Body of pancreas (tissue), 4 donors: ENCODE data around the gene TOMM34. TPM values are rescaled to one million over a fixed set of nuclear protein-coding genes. Genes with fewer than 3 reads are reported as not detected.

Source experiments
- ATAC-seq: fragments of 150-250 bp; one replicate; pipeline ENCODE4 v1.9.1; 2016
- DNase-seq, 4 donors: peaks; one replicate each; pipeline ENCODE4 v3.0.0-alpha.2; 2019
- H3K27ac ChIP-seq, 4 donors: fragments of 200-600 bp; sonication (generic); 1 replicate in 3 of 4; 2 replicates in 1 of 4; pipeline versions ENCODE4 v1.5.1 to v1.6.1; 2016 to 2019; ENCODE audit warnings: mild to moderate bottlenecking in 1 of 4, mixed read lengths in 1 of 4, moderate library complexity in 1 of 4
- H3K27me3 ChIP-seq, 2 donors: fragments of 200-600 bp; sonication (generic); one replicate each; pipeline ENCODE4 v1.6.0; 2016; ENCODE audit warnings: mild to moderate bottlenecking in 1 of 2
- H3K36me3 ChIP-seq, 2 donors: fragments of 200-600 bp; sonication (generic); replicated peaks in 1 of 2; 2 replicates each; pipeline ENCODE4 v1.5.1; 2016; ENCODE audit warnings: low read depth in 2 of 2; ENCODE audit not compliant: insufficient read depth in 1 of 2
- H3K4me1 ChIP-seq: fragments of 200-600 bp; sonication (generic); one replicate; pipeline ENCODE4 v1.6.0; 2016
- H3K4me3 ChIP-seq, 2 donors: fragments of 200-600 bp; sonication (generic); 1 replicate in 1 of 2; 2 replicates in 1 of 2; pipeline ENCODE4 v1.5.1; 2016 to 2019
- H3K9me3 ChIP-seq, 3 donors: fragments of 200-600 bp; sonication (generic); 1 replicate in 2 of 3; 2 replicates in 1 of 3; pipeline ENCODE4 v1.5.1; 2016
- POLR2A ChIP-seq, 3 donors: fragments of 450-650 bp; IDR thresholded peaks; one replicate each; pipeline ENCODE4 v1.6.1; 2016; ENCODE audit warnings: antibody characterized with exemption in 3 of 3, mild to moderate bottlenecking in 2 of 3
- WGBS, 2 donors: methylation state at CpG; one replicate each; pipeline ENCODE4 v1.1.5; 2017; 5-methylcytosine and 5-hydroxymethylcytosine counted together
- intact Hi-C: fragments of 100-400 bp; cut with DNase I; formaldehyde crosslinking; loops from one replicate; pipeline ENCODE4 v1.15.1; 2023
- total RNA-seq, 2 donors: library from RNA; depleted of rRNA; stranded (reverse); fragments of >200 nt; gene quantifications; one replicate each; pipeline ENCODE4 v1.1.0, GENCODE V29; 2016
- TF ChIP-seq, protein P1 (sequence below), 7 experiments: fragments of 450-650 bp in 4 of 7; fragments of 200-600 bp in 3 of 7; sonication (generic) in 3 of 7; IDR thresholded peaks; one replicate each; pipeline ENCODE4 v1.5.1; 2016 to 2019; ENCODE audit warnings: antibody characterized with exemption in 7 of 7

The TOMM34 gene
- total RNA-seq, 2 donors from 2014 or later = 2.6 to 13.0 TPM

GRCh38 chr20:44909872-44910689 lies 50.1 kb downstream of the TOMM34 start, which contains the start of gene PABPC1L:
PABPC1L (plus strand) TSS chr20:44910060; CDS start chr20:44910144, 84 bp downstream.
- peak; percentile 76 to 89 (median 82) for DNase-seq
- Histone ChIP-seq H3K4me3 (peak within 1 kb of the TSS; percentile 46 to 83), H3K27me3 (no peaks in the 10 kb centered on the region), H3K36me3 (peaks cover under 1 to 4% of the 10 kb centered on the region in 2 donors), H3K27ac (peak within 1 kb of the TSS in 3 of 4 donors; percentile 40 to 66 (median 47)), H3K9me3 (no peaks in the 10 kb centered on the region), H3K4me1 (peaks cover 26% of the 10 kb centered on the region)
- intact Hi-C loops = no loop called here
- TF ChIP-seq, protein P1, sequence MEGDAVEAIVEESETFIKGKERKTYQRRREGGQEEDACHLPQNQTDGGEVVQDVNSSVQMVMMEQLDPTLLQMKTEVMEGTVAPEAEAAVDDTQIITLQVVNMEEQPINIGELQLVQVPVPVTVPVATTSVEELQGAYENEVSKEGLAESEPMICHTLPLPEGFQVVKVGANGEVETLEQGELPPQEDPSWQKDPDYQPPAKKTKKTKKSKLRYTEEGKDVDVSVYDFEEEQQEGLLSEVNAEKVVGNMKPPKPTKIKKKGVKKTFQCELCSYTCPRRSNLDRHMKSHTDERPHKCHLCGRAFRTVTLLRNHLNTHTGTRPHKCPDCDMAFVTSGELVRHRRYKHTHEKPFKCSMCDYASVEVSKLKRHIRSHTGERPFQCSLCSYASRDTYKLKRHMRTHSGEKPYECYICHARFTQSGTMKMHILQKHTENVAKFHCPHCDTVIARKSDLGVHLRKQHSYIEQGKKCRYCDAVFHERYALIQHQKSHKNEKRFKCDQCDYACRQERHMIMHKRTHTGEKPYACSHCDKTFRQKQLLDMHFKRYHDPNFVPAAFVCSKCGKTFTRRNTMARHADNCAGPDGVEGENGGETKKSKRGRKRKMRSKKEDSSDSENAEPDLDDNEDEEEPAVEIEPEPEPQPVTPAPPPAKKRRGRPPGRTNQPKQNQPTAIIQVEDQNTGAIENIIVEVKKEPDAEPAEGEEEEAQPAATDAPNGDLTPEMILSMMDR (IDR thresholded peaks at IDR 0.05) = no peak
- peak in 2 of 3 donors; percentile 47 to 61 for TF ChIP-seq POLR2A (IDR thresholded peaks at IDR 0.05)
- ATAC-seq = peak; percentile 89
- 1 to 3% methylated on average over 13 to 57 of the region's 61 CpGs for WGBS, 2 donors

GRCh38 chr20:44908987-44909871 lies 51.0 kb downstream of the TOMM34 start:
- no peaks in the 10 kb centered on the region for H3K9me3 ChIP-seq
- H3K27me3 ChIP-seq = no peaks in the 10 kb centered on the region
- WGBS, 2 donors = 20 to 26% methylated on average over 14 of the region's 14 CpGs
- DNase-seq = no peak
- peak overlapping the region in 3 of 4 donors; percentile 40 to 66 (median 47) for H3K27ac ChIP-seq
- H3K4me1 ChIP-seq = peaks cover 26% of the 10 kb centered on the region
- H3K36me3 ChIP-seq = peaks cover 5 to 10% of the 10 kb centered on the region in 2 donors
- no peak for TF ChIP-seq POLR2A (IDR thresholded peaks at IDR 0.05)
- TF ChIP-seq, protein P1 (IDR thresholded peaks at IDR 0.05) = no peak
- intact Hi-C loops = no loop called here
- H3K4me3 ChIP-seq = peak overlapping the region in 1 of 2 donors; percentile 83
- ATAC-seq = no peak

DNA sequence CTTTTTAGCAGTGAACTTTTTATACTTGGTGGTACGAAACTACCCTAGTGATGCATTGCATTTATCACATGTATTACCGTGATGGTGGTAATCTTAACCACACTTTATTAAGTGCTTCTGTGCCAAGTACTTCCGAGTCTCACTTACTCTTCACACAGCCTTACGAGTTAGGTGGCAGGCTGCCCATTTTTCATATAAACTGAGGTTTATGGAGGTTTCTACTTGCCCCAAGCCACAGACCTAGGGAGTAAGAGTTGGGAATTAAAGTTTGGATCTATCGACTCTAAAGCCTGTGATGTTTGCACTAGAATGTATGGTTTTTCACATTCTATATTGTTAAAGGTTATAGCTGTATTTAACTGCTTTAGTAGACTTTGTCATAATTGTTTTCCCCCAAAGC lies 55.8 kb downstream of the TOMM34 start:
- intact Hi-C loops = no loop called here
- ATAC-seq (no peak), DNase-seq (no peak)
- no peak overlapping the region for H3K4me3 ChIP-seq
- no peaks in the 10 kb centered on the region for H3K9me3 ChIP-seq
- 76 to 88% methylated on average over 5 of the region's 5 CpGs for WGBS, 2 donors
- TF ChIP-seq POLR2A (IDR thresholded peaks at IDR 0.05) = no peak
- TF ChIP-seq, protein P1 (IDR thresholded peaks at IDR 0.05) = no peak
- H3K27ac ChIP-seq = no peak overlapping the region
- no peaks in the 10 kb centered on the region for H3K27me3 ChIP-seq
- H3K36me3 ChIP-seq = peaks cover 5 to 19% of the 10 kb centered on the region in 2 donors
- H3K4me1 ChIP-seq = peaks cover 5% of the 10 kb centered on the region

GRCh38 chr20:44901974-44902373 lies 58.2 kb downstream of the TOMM34 start:
- no peak for DNase-seq
- H3K27me3 ChIP-seq = no peaks in the 10 kb centered on the region
- ATAC-seq = no peak
- TF ChIP-seq, protein P1 (IDR thresholded peaks at IDR 0.05) = no peak
- no peak for TF ChIP-seq POLR2A (IDR thresholded peaks at IDR 0.05)
- no peaks in the 10 kb centered on the region for H3K9me3 ChIP-seq
- peaks cover 5 to 19% of the 10 kb centered on the region in 2 donors for H3K36me3 ChIP-seq
- peaks cover 2% of the 10 kb centered on the region for H3K4me1 ChIP-seq
- H3K27ac ChIP-seq = no peak overlapping the region
- intact Hi-C loops = no loop called here
- no peak overlapping the region for H3K4me3 ChIP-seq
- 78 to 84% methylated on average over 2 of the region's 2 CpGs for WGBS, 2 donors
